Measurements from ENCODE around the gene KDM7A.
A peak's percentile ranks its signal among the peaks of the same experiment; 100 is the strongest.

Gene KDM7A

DNA sequence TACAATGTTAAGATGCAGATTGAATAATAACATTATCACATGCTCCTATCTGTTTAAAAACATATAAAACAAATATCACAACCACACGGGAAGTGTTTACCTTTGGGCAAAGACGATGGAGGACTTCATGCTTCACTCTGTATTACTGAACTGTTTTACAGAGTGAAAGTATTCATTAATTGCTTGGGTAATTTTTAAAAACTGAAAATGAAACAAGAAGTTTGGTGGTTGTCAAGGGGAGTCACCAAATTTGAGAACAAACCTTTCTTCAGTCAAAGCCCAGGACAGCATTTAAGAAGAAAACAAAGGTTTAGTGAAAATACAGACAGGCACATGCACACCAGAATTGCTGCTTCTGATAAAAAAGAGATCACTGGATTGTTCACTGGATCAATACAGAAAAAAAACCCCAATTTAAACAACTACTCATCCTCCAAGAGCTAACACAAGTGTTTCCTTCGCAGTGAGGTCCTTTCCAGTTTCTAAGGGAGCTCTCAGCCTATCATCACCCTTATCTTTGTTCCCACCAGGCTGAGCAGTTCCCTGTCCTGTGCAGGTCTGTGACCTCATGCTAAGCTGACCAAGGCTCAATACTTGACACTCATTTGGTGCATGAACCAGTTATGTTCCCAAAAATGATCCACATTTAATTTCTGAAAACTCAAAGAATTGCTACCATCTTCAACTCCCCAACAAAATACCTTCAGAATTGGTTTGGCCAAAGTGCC, 122.8 kb downstream of the KDM7A start:
- DNase-seq (ENCODE audit: low read depth), result no peak

- DNase-seq (ENCODE audit: low read depth), result no peak
Measured at GRCh38 chr7:140051820-140052219, 125.0 kb downstream of the KDM7A start.

GRCh38 chr7:140050100-140050499, 126.7 kb downstream of the KDM7A start:
- no peak for DNase-seq (ENCODE audit: low read depth)

DNA sequence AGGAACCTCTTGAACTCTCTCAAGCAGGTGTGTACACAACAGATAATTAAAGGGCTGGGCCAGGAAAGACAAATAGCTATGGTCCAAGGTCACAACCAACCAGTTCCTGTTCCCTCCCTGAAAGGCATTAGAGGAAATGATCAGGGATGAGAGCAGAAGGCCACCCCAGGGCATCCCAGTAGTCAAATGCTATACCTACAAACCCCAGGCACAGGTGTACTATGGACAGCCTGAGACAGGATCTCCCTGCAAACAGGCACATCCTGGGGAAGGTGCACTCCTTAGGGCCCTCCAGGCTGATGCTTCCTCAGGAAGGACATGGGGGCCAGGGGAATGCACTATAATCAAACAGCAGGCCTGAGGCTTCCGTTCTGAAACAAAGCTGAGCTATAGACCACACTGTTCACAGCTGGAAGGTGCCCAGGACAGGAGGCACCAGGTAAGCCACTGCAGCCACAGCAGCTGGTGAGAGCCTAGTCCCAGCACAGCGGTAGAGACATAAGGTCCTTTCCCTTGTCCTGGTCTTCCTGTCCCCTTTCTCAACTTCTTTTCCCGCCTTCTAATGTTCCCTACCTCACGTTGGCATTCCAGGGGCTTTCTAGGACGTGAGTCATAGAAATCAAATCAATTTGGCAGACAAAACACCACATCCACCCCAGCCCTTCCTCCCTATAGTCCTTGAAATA, 127.3 kb downstream of the KDM7A start:
- no peak for DNase-seq (ENCODE audit: low read depth)

DNA sequence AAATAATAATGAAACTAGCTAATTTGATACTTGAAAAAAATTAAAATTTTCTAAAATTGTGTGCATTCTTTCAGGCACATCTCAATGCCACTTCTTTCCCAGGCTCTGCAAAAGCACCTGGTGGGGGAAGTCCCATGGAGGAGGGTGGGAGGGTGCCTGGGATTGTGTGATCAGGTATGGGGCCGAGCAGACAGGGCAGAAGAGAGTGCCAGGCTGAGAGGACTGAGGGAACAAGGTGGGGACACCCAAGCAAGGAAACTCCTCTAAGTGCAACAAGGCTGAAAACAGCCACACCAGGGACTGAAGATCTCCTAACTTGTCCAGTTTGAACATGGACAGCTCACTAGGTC, 127.8 kb downstream of the KDM7A start:
- no peak for DNase-seq (ENCODE audit: low read depth)

- no peak for DNase-seq (ENCODE audit: low read depth)
Measured at GRCh38 chr7:140048138-140048537, 128.6 kb downstream of the KDM7A start.

GRCh38 chr7:140047197-140047596, 129.6 kb downstream of the KDM7A start:
- no peak for DNase-seq (ENCODE audit: low read depth)

- DNase-seq (ENCODE audit: low read depth), result no peak
Measured at GRCh38 chr7:140045697-140046096, 131.1 kb downstream of the KDM7A start.

DNA sequence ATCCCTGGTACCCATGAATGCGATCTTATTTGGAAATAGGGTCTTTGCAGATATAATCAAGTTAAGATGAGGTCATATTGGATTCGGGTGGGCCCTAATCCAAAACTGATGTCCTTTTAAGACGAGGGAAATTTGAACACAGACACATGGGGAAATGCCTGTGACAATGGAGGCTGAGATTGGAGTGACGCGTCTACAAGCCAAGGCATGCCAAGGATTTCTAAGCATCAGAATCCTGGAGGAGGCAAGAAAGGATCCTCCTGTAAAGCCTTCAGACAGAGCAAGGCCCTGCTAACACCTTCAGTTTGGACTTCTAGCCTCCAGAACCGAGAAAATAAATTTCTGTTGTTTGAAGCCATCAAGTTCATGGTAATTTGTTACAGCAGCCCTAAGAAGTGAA, 132.5 kb downstream of the KDM7A start:
- DNase-seq (ENCODE audit: low read depth), result no peak

DNA sequence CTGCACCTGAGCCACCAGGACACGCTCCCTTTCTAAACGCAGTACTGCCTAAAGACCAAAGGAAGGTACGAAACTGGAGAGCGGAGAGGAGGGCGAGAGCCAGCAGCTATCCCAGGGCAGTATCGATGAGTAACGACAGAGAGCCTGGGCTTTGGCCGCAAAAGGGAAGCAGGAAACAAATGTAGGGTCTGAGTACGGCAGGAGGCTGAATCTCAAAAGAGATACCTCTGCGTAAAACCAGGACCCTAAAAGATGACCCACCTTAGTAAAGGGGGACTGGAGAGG, 134.5 kb downstream of the KDM7A start:
- no peak for DNase-seq (ENCODE audit: low read depth)

- no peak for DNase-seq (ENCODE audit: low read depth)
Measured at GRCh38 chr7:140041659-140042385, 135.0 kb downstream of the KDM7A start.

DNA sequence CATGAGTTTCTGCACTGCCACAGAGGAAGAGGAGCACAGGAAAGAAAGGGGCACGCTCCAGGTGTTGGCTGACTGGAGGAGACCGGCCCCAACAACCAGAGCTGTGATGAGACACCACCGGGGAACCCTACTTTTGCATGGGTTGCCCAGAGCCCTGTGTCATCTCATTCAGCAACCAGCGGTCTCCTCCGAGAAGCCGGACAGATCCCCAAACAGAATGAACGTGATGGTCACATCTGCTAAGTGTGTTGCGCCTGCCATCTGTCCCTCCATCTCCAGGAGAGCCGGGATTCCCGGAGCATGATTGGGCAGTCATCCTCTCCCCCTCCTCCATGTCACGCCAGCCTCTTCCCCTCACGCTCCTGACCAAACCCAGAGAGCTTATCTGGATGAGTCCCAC, 136.9 kb downstream of the KDM7A start:
- no peak for DNase-seq (ENCODE audit: low read depth)

DNA sequence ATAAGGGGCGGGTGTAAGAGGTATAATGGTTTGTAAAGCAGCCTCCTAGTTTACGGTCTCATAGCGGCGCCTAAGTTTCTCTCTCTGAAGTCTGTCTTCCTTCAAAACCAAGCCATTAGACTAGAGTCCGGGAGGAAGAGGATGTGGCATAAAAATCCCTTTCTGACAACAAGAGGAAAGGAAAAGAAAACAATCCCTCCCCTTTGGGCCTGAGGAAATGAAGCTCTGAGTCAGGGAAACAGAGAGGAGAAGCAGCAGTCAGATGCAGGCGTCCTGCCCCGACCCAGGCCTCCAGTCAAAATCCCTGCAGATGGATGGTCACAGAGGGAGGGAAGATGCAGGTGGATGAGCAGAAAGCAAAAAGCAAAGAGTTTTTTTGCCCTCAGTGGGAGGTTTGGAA, 137.7 kb downstream of the KDM7A start:
- DNase-seq (ENCODE audit: low read depth), result no peak

- no peak for DNase-seq (ENCODE audit: low read depth)
Measured at GRCh38 chr7:140036224-140036962, 140.4 kb downstream of the KDM7A start.

DNA sequence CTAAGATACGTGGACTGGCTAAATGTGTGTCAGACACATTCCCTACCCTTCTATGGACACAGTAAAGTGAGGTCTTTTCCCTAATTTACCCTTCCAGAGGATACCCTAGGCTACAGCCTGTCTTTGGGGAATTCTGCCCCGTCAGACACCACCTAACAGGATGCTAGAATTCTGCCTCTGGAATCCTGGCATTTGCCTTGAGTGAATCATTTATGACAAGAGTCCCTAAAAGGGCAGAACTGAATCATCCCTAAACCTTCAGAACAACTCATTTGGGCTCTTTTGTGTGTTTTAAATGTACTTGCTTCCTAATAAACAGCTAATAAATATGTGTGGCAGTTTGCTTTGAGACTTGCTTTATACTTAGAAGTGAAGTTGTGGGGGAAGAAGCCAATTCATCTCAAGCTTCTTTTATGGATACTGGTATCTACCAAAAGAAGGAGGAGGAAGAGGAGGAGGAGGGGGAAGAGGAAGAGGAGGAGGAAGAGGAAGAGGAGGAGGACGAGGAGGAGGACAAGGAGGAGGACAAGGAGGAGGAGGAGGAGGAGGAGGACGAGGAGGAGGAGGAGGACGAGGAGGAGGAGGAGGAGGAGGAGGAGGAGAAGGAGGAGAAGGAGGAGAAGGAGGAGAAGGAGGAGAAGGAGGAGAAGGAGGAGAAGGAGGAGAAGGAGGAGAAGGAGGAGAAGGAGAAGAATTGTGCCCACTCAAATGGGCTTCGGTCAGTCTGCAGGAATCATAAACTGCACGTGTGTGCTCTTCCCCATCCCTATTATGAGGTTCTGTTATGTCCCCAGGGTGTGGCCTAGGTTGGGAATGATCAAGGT, 141.2 kb downstream of the KDM7A start:
- peak; percentile 32 for DNase-seq (ENCODE audit: low read depth)

Measured in non-pigmented ciliary epithelial cell (primary cell).